Liver (tissue), 9 donors: ENCODE measurements around the gene RTEL1. TPM values are rescaled to one million over a fixed set of nuclear protein-coding genes. Genes with fewer than 3 reads are reported as not detected.

Experiments used
- DNase-seq: peaks from one replicate; pipeline ENCODE4 v3.0.0-alpha.2; 2017; ENCODE audit warnings: low spot score
- H3K27ac ChIP-seq, 2 donors: one replicate each; pipeline ENCODE4 v1.7.0; 2013; ENCODE audit warnings: inconsistent platforms in 2 of 2, low read length in 2 of 2, control low read depth in 1 of 2, low read depth in 1 of 2, mild to moderate bottlenecking in 1 of 2
- H3K27me3 ChIP-seq, 4 donors: one replicate each; pipeline versions ENCODE4 v1.6.1 to v1.7.0; 2013; ENCODE audit warnings: low read length in 3 of 4, inconsistent platforms in 1 of 4, mild to moderate bottlenecking in 1 of 4, moderate library complexity in 1 of 4; ENCODE audit not compliant: control insufficient read depth in 4 of 4, insufficient read depth in 4 of 4
- H3K36me3 ChIP-seq, 4 donors: one replicate each; pipeline versions ENCODE4 v1.6.1 to v1.7.0; 2013; ENCODE audit warnings: low read length in 3 of 4, mild to moderate bottlenecking in 3 of 4, low read depth in 1 of 4, moderate library complexity in 1 of 4; ENCODE audit not compliant: control insufficient read depth in 4 of 4, insufficient read depth in 3 of 4
- H3K4me1 ChIP-seq, 4 donors: one replicate each; pipeline versions ENCODE4 v1.6.1 to v1.7.0; 2013; ENCODE audit warnings: low read length in 3 of 4, mild to moderate bottlenecking in 3 of 4, moderate library complexity in 1 of 4; ENCODE audit not compliant: control insufficient read depth in 4 of 4, insufficient read depth in 4 of 4
- H3K4me3 ChIP-seq, 3 donors: one replicate each; pipeline versions ENCODE4 v1.6.1 to v1.7.0; 2013; ENCODE audit warnings: low read length in 3 of 3, control low read depth in 1 of 3, low read depth in 1 of 3, mild to moderate bottlenecking in 1 of 3
- H3K9ac ChIP-seq, 2 donors: one replicate each; pipeline ENCODE4 v1.7.0; 2013; ENCODE audit warnings: low read length in 2 of 2, mild to moderate bottlenecking in 2 of 2, moderate library complexity in 2 of 2, control low read depth in 1 of 2, low read depth in 1 of 2
- H3K9me3 ChIP-seq, 4 donors: one replicate each; pipeline versions ENCODE4 v1.6.1 to v1.7.0; 2013; ENCODE audit warnings: low read length in 3 of 4; ENCODE audit not compliant: control insufficient read depth in 4 of 4
- EGR1 ChIP-seq, 2 donors: IDR thresholded peaks; 2 replicates each; pipeline ENCODE4 v1.6.1; 2016 to 2018; ENCODE audit warnings: antibody characterized with exemption in 2 of 2, low read depth in 2 of 2
- FOXA1 ChIP-seq: IDR thresholded peaks from 2 replicates; pipeline ENCODE4 v1.6.1; 2016; ENCODE audit warnings: antibody characterized with exemption
- FOXA2 ChIP-seq: IDR thresholded peaks from 2 replicates; pipeline ENCODE4 v1.6.1; 2016; ENCODE audit warnings: antibody characterized with exemption
- GABPA ChIP-seq, 2 donors: IDR thresholded peaks in 1 of 2; conservative IDR thresholded peaks in 1 of 2; 2 replicates each; pipeline ENCODE4 v1.6.1; 2016; ENCODE audit warnings: antibody characterized with exemption in 2 of 2, mild to moderate bottlenecking in 1 of 2, moderate library complexity in 1 of 2
- HNF4A ChIP-seq, 2 donors: conservative IDR thresholded peaks; 2 replicates each; pipeline ENCODE4 v1.6.1; 2016; ENCODE audit warnings: antibody characterized with exemption in 2 of 2, mild to moderate bottlenecking in 2 of 2
- HNF4G ChIP-seq: IDR thresholded peaks from 2 replicates; pipeline ENCODE4 v1.6.1; 2016; ENCODE audit warnings: antibody characterized with exemption
- JUND ChIP-seq, 2 donors: IDR thresholded peaks; 2 replicates each; pipeline ENCODE4 v1.6.1; 2016; ENCODE audit warnings: antibody characterized with exemption in 2 of 2
- MAX ChIP-seq: IDR thresholded peaks from 2 replicates; pipeline ENCODE4 v1.6.1; 2016; ENCODE audit warnings: antibody characterized with exemption
- NR2F2 ChIP-seq: IDR thresholded peaks from 2 replicates; pipeline ENCODE4 v1.6.1; 2016; ENCODE audit warnings: antibody characterized with exemption
- RAD21 ChIP-seq, 2 donors: IDR thresholded peaks; 2 replicates each; pipeline ENCODE4 v1.6.1; 2016; ENCODE audit warnings: antibody characterized with exemption in 2 of 2, mild to moderate bottlenecking in 2 of 2
- REST ChIP-seq: IDR thresholded peaks from 2 replicates; pipeline ENCODE4 v1.6.1; 2016; ENCODE audit warnings: antibody characterized with exemption, mild to moderate bottlenecking
- RXRA ChIP-seq, 2 donors: IDR thresholded peaks; 2 replicates each; pipeline ENCODE4 v1.6.1; 2017 to 2018; ENCODE audit warnings: antibody characterized with exemption in 2 of 2, mild to moderate bottlenecking in 1 of 2
- SP1 ChIP-seq: IDR thresholded peaks from 2 replicates; pipeline ENCODE4 v1.6.1; 2018; ENCODE audit warnings: antibody characterized with exemption, mild to moderate bottlenecking
- TAF1 ChIP-seq: conservative IDR thresholded peaks from 2 replicates; pipeline ENCODE4 v1.6.1; 2016; ENCODE audit warnings: antibody characterized with exemption, mild to moderate bottlenecking
- YY1 ChIP-seq: IDR thresholded peaks from 2 replicates; pipeline ENCODE4 v1.6.1; 2016; ENCODE audit warnings: antibody characterized with exemption, mild to moderate bottlenecking
- ZBTB33 ChIP-seq: IDR thresholded peaks from 2 replicates; pipeline ENCODE4 v1.6.1; 2016; ENCODE audit warnings: antibody characterized with exemption
- WGBS: extraction: QIAGEN DNeasy Blood & Tissue Kit; methylation state at CpG from one replicate; pipeline ENCODE4 v1.1.7; 2013; 5-methylcytosine and 5-hydroxymethylcytosine counted together
- polyA plus RNA-seq, 2 donors: library from polyadenylated mRNA; stranded (reverse) in 1 of 2; unstranded in 1 of 2; fragments of 200-250 nt in 1 of 2; fragments of >200 nt in 1 of 2; fragmentation: Nextera tagmentation in 1 of 2; extraction: Ambion mirVana in 1 of 2; gene quantifications; one replicate each; pipeline versions ENCODE4 v1.2.1 to v1.2.3, GENCODE V29; 2013 to 2015
- total RNA-seq, 2 donors: library from RNA; depleted of rRNA; stranded (reverse); fragments of >200 nt; gene quantifications; one replicate each; pipeline ENCODE4 v1.2.3, GENCODE V29; 2014
- TF ChIP-seq, protein P1 (sequence below): fragments of 150-350 bp; IDR thresholded peaks from 2 replicates; pipeline ENCODE4 v1.5.1; 2017; ENCODE audit warnings: improper control_type of control experiment, low read depth, low read length; ENCODE audit not compliant: missing input control
- TF ChIP-seq, protein P2 (sequence below): IDR thresholded peaks from 2 replicates; pipeline ENCODE4 v1.6.1; 2016; ENCODE audit warnings: antibody characterized with exemption
- donor health status: healthy.
- donor health status: healthy.
- donor health status: healthy.
- donor health status: healthy.
- donor health status: healthy.

RTEL1 gene
- total and polyA plus RNA-seq, 4 donors, result 3.7 to 16.9 (median 7.4) TPM

DNA sequence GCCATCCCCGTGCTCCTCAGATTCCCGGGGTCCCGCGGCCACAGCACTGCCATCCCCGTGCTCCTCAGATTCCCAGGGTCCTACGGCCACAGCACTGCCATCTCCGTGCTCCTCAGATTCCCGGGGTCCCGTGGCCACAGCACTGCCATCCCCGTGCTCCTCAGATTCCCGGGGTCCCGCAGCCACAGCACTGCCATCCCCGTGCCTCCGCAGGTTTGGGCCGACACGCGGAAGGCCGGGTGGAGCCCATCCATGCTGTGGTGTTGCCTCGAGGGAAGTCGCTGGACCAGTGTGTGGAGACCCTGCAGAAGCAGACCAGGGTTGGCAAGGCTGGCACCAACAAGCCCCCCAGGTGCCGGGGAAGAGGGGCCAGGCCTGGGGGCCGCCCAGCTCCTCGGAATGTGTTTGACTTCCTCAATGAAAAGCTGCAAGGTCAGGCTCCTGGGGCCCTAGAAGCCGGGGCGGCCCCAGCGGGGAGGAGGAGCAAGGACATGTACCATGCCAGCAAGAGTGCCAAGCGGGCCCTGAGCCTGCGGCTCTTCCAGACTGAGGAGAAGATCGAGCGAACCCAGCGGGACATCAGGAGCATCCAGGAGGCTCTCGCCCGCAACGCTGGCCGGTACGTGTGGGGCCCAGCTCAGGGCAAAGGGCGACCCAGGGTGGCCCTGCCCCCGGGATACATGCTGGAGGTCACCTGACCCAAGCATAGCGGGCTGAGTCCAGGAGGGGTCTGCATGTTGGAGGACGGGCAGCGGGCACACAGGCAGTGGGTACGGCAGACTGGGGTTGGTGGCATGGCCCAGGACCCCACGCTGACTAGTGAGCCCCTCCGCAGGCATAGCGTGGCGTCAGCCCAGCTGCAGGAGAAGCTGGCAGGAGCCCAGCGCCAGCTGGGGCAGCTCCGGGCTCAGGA is 77.1 kb downstream of the RTEL1 start:
- H3K9ac ChIP-seq, result no peak overlapping the region
- 41% methylated on average over 48 of the region's 48 CpGs for WGBS
- peak overlapping the region; percentile 50 to 86 (median 54) for H3K4me3 ChIP-seq
- H3K36me3 ChIP-seq, result no peaks in the 10 kb centered on the region
- peak overlapping the region; percentile 35 to 43 for H3K27ac ChIP-seq
- H3K27me3 ChIP-seq, result no peaks in the 10 kb centered on the region
- peaks cover 6 to 63% (median 41%) of the 10 kb centered on the region in 4 donors for H3K4me1 ChIP-seq
- peak; percentile 79 to 83 for TF ChIP-seq RXRA (IDR thresholded peaks at IDR 0.05)
- TF ChIP-seq JUND (IDR thresholded peaks at IDR 0.05), result no peak
- TF ChIP-seq ZBTB33, result no peak
- no peak for TF ChIP-seq RAD21 (IDR thresholded peaks at IDR 0.05)
- TF ChIP-seq SP1, result peak; percentile 49
- TF ChIP-seq HNF4A (conservative IDR thresholded peaks at IDR 0.05), result peak; percentile 87 to 90
- no peak for TF ChIP-seq REST
- TF ChIP-seq HNF4G, result peak; percentile 17
- no peak for TF ChIP-seq GABPA (IDR thresholded peaks at IDR 0.05 in 1 of 2, conservative IDR thresholded peaks at IDR 0.05 in 1 of 2)
- TF ChIP-seq NR2F2, result peak; percentile 54
- TF ChIP-seq TAF1, result no peak
- TF ChIP-seq YY1, result peak; percentile 44
- no peak for TF ChIP-seq EGR1 (IDR thresholded peaks at IDR 0.05; ENCODE audit: low read depth in 2 of 2)
- TF ChIP-seq, protein P1, sequence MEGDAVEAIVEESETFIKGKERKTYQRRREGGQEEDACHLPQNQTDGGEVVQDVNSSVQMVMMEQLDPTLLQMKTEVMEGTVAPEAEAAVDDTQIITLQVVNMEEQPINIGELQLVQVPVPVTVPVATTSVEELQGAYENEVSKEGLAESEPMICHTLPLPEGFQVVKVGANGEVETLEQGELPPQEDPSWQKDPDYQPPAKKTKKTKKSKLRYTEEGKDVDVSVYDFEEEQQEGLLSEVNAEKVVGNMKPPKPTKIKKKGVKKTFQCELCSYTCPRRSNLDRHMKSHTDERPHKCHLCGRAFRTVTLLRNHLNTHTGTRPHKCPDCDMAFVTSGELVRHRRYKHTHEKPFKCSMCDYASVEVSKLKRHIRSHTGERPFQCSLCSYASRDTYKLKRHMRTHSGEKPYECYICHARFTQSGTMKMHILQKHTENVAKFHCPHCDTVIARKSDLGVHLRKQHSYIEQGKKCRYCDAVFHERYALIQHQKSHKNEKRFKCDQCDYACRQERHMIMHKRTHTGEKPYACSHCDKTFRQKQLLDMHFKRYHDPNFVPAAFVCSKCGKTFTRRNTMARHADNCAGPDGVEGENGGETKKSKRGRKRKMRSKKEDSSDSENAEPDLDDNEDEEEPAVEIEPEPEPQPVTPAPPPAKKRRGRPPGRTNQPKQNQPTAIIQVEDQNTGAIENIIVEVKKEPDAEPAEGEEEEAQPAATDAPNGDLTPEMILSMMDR, result no peak
- TF ChIP-seq FOXA1, result no peak
- TF ChIP-seq MAX, result peak; percentile 48
- TF ChIP-seq, protein P2, sequence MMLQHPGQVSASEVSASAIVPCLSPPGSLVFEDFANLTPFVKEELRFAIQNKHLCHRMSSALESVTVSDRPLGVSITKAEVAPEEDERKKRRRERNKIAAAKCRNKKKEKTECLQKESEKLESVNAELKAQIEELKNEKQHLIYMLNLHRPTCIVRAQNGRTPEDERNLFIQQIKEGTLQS, result no peak
- TF ChIP-seq FOXA2, result no peak
- DNase-seq, result peak; percentile 51
- no peaks in the 10 kb centered on the region for H3K9me3 ChIP-seq
